A172 (cell line): ENCODE data around the gene UBN1. TPM values are rescaled to one million over a fixed set of nuclear protein-coding genes. Genes with fewer than 3 reads are reported as not detected.

Experiments used
- DNase-seq: peaks from one replicate; pipeline ENCODE4 v3.0.0-alpha.2; 2015; ENCODE audit warnings: low spot score
- total RNA-seq: library from RNA; depleted of rRNA; stranded (reverse); fragments of >200 nt; shearing (Covaris generic); gene quantifications from 2 replicates; pipeline ENCODE4 v1.2.3, GENCODE V29; 2014

The UBN1 gene
- total RNA-seq, 1 experiment from 2014 or later: 41.0 TPM

DNA sequence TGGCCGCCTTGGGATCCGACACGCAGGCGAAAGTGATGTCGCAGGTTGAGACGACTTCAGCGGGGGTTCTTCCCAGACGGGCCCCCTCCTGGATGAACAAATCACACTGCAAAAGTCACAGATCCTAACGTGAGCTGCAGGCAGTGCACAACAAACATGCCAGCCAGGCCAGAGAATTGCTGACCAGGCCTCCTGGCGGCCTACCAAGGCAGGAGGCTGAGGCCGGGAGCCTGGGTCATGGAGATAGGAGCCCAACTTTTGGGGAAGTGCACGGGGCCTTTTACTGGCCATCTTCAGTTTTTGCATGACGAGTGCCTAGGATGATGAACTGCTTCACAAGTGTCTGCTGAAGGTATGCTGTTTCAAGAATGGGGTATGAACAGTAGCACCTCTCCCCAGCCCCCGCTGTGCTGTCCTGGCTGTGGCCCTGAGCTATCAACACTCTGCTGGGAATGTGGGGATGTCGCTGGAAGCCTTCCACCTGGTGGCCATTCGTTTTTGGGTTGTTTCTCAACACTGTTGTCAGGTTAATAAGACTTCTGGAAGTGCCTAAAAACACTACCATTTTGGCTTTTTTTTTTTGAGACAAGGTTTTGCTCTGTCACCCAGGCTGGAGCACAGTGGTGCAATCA lies 32.6 kb upstream of the UBN1 start:
- no peak for DNase-seq

DNA sequence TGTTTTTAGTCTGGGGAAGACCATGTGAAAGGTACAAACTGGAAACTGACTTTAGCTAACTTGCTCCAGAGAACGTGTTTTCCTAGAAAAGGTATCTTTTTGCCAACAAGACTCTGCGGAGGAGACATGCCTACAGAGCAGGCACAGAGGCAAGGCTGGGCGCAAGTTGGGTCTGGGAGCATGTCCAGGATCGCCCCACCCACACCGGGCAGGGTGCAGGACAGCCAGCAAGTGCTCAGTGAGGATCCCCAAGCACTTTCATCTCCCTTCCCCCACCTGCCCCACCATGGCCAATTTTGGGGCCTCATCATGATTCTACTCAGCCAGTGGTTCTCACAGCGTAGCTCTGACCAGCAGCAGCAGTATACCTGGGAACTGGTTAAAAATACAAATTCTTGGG lies 26.6 kb upstream of the UBN1 start:
- no peak for DNase-seq

- no peak for DNase-seq
Measured at GRCh38 chr16:4825196-4825595, 22.1 kb upstream of the UBN1 start.

DNA sequence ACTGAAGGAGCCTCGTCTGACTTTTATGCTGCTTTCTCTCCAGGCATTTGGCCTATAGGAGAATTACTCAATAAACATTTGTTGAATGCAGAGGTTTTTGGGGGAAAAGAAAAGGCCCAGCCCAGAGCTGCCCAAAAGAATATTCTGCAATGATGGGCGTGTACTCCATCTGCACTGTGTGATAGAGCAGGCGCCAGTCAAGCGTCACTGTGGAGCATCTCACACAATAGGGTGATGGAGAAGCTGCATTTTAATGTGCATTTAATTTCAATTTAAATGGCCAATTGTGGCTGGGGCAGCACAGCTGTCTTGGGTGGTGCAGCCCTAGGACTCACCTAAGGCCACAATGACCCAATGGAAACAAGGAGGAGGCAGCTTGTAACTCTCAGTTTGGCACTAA lies 20.8 kb upstream of the UBN1 start:
- DNase-seq: no peak

GRCh38 chr16:4826980-4827379 lies 20.3 kb upstream of the UBN1 start:
- DNase-seq: no peak

DNA sequence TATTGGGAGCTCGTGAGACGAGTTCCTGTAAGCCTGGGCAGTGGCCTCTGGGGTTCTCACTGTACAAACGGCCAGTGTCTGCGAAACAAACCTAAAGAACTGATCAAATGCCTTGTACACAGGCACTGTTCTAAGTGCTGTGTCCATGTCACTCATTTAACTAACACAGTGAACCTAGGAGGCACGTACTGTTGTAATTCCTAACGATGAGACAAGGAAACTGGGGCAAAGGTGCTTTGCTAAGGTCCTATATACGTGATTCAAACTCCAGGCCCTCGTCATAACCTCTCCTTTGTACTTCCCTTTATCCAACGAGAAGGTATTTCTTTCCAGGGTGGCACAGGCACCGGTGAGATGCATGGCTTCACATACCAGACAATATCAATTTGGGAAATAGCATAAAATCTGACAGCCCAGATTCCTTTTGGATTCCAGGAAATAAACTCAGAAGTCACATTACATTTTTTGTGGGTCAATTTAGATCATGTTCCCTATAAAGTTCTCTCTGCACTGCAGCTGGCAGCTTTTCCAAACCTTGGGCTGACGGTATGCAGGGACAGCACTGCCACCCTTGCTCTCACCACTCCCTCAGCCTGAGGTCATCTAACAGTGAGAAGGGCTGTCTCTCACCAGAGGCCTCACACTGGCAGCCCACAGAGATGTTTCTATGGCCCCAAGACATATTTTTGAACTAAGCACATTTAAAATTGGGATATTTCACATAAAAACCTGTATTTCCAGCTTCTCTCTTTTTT lies 18.5 kb upstream of the UBN1 start:
- no peak for DNase-seq

- DNase-seq: no peak
Measured at GRCh38 chr16:4830408-4830807, 16.9 kb upstream of the UBN1 start.

DNA sequence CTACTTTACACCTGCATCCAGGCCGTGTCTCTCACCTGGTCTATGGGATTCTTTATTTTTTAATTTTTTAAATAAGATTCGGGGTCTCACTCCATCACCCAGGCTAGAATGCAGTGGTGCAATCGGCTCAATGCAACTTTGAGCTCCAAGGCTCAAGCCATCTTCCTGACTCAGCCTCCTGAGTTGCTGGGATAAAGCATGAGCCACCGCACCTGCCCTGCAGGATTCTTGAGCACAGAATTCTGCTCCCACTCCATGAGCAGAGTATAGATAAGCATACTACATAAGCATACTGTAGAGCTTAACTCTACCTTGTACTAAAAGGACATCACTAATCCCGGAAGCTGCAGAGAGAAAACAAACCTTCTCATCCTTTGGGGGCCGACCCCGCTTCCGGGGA lies 15.7 kb upstream of the UBN1 start:
- DNase-seq: no peak

- no peak for DNase-seq
Measured at GRCh38 chr16:4832698-4833343, 14.5 kb upstream of the UBN1 start.

DNA sequence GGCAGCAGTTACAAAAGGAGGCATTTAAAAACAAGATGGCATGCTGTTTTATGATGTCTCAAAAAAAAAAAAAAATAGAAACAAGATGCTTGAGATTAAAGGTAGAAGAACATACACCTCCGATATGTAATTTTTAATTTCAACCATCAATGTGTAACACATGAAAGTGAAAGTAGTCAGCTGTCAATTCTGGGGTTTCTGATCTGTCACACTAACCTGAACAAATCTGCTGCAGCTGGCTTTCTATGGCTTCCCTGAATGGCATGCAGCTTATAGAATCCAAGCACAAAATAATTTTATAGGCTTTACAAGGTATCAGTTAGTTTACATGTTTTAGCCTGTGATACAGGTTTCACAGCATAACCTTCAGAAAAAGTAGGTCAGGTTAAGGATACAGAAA lies 13.7 kb upstream of the UBN1 start:
- no peak for DNase-seq

- DNase-seq: no peak
Measured at GRCh38 chr16:4836727-4837126, 10.6 kb upstream of the UBN1 start.

- DNase-seq: no peak
Measured at GRCh38 chr16:4837733-4838501, 9.4 kb upstream of the UBN1 start.

- DNase-seq: no peak
Measured at GRCh38 chr16:4839942-4840341, 7.3 kb upstream of the UBN1 start.

GRCh38 chr16:4840984-4841383 lies 6.3 kb upstream of the UBN1 start:
- no peak for DNase-seq

DNA sequence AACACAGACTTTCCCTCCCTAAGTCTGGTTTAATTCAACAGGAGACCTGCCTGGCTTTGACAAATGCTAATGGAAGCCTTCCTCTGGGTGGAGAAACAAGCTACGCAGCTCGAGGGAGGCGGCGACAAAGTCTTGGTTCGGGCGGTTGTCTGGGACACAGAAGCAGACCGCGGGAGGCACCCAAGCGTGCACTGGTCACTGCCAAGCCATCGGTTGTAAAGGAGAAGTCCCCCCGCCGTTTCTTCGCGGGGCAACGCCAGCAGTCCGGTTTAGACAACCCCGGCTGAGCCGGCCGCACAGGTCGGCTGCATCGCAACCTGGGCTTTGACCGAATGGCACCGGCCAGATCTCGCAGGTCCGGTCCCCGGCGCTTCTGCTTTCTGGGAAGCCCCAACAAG lies 779 bp upstream of the UBN1 start:
- DNase-seq: peak; percentile 69

DNA sequence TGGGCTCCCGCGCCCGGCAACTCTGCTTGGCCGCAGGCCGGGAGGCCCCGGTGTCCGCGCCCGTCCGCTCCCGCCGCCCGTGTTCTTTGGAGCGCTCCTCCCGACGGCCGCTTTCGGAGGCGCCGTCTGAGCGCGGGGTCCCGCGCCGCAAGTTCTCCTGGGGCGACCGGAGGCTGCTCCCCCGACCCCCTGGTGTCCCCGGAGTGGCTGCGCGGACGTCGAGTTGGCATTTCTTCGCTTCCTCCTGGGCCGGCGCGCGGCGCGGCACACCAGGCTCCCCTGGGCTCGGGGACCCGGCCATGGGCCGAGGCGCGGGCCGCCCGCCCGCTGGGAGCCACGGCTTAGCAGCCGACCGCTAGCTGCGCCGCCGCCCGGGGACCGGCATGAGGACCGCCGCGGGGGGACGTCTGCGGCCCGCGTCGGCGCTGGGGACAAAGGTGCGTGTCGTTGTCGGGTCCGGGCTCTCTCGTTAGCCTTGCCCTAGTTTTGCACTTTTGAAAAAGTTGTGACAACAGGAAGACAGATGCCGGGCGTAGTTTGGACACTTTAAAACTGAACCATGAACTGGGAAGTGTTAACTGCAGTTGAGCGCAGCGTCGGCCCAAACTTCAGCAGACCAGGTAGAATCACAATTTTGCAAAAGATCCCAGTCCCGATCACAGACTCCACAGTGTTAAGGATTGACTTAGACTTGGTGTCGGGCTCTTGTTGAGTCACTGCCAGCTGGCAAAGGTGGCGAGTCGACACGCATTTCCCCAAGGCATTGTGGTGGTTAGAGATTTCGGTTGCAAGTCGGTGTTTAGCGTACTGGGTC lies 700 bp downstream of the UBN1 start:
- peak; percentile 62 for DNase-seq

DNA sequence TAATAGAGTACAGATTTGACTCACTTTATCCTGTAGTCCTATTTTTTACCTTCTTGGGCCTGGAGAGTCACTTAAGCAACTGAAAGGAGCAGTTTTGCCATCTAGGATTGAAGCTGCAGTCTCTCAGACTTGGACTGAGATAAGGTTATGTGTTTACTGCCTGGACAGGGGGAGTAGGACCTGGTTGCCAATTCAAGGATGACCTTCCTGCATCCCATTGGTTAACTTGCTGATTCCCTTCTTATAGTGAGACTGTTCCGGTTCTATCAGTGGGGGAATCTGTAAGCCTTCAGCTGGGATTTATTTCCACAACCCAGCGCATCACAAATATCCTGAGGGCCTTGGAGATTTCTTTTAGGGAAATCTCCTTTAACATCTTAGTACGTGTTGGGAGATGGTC lies 2.9 kb downstream of the UBN1 start:
- DNase-seq: peak; percentile 12

GRCh38 chr16:4852221-4852872 lies 5.1 kb downstream of the UBN1 start:
- DNase-seq: peak; percentile 65

- no peak for DNase-seq
Measured at GRCh38 chr16:4855371-4855770, 8.1 kb downstream of the UBN1 start.

GRCh38 chr16:4855804-4856203 lies 8.5 kb downstream of the UBN1 start:
- no peak for DNase-seq
